IMR-90 (cell line): ENCODE results near the gene MYH16.

Experiments used
- CEBPB ChIP-seq: IDR thresholded peaks from 2 replicates; pipeline ENCODE4 v1.6.1; 2012; ENCODE audit warnings: low read depth, low read length, improper control_type of control experiment
- POLR2A ChIP-seq: IDR thresholded peaks from 2 replicates; pipeline ENCODE4 v1.6.1; 2012; ENCODE audit warnings: mild to moderate bottlenecking, low read depth, low read length
- TF ChIP-seq, protein P1 (sequence below): conservative IDR thresholded peaks from 2 replicates; pipeline ENCODE4 v1.5.1; 2012; ENCODE audit warnings: mild to moderate bottlenecking, low read depth, low read length, improper control_type of control experiment

DNA sequence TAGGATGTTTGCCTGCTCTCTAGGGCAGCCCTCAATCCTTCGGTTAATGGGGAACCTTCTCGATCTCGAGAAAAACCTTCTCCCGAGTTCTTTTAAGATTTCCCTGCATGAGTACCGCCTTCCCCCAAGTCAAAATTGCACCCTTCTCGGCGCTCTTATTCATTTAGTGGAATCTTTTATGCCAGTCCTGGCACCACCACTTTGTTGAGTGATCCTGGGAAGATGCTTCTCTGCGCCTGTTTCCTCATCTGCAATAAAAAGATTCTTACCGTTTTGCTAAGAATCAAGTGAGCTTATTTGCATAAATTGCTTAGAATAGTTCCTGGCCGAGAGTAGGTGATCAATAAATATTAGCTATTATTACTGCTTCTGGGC is 53.8 kb downstream of the MYH16 start:
- TF ChIP-seq CEBPB = no peak
- TF ChIP-seq, protein P1, sequence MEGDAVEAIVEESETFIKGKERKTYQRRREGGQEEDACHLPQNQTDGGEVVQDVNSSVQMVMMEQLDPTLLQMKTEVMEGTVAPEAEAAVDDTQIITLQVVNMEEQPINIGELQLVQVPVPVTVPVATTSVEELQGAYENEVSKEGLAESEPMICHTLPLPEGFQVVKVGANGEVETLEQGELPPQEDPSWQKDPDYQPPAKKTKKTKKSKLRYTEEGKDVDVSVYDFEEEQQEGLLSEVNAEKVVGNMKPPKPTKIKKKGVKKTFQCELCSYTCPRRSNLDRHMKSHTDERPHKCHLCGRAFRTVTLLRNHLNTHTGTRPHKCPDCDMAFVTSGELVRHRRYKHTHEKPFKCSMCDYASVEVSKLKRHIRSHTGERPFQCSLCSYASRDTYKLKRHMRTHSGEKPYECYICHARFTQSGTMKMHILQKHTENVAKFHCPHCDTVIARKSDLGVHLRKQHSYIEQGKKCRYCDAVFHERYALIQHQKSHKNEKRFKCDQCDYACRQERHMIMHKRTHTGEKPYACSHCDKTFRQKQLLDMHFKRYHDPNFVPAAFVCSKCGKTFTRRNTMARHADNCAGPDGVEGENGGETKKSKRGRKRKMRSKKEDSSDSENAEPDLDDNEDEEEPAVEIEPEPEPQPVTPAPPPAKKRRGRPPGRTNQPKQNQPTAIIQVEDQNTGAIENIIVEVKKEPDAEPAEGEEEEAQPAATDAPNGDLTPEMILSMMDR = no peak
- no peak for TF ChIP-seq POLR2A
